Measurements from ENCODE around the gene LIMA1. TPM values are rescaled to one million over a fixed set of nuclear protein-coding genes. Genes with fewer than 3 reads are reported as not detected.

LIMA1 gene
- total RNA-seq, 2 donors from 2014 or later: 61.8 to 65.7 TPM

DNA sequence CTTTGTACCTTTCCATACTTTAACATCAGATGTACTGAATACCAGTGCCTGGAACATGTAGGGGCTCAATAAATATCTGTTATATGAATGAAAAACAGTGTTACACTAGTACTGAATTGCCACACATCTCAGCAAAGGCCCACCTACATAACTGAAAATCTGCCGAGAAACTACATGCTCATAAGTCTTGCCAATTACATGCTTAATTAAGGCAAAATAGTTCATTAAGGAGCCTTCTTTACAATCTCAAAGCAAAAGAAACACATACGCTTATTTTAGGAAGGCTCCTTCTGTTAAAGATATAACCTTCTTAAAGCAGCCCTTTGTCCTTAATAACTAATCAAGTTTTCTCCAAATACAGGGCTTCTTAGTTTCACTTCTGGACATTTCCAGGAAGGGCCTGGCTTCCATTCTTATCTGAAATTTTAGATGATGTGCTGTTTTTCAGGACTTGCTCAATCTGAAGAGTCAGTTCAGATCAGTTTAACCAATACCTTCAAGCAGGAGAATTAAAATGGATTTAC is 11.5 kb downstream of the LIMA1 start:
- Mint-ChIP-seq H3K4me3 (no peak overlapping the region), H3K9me3 (no peaks in the 10 kb centered on the region), H3K4me1 (no peaks in the 10 kb centered on the region), H3K27ac (no peak overlapping the region), H3K36me3 (ENCODE audit: low read depth) (no peaks in the 10 kb centered on the region), H3K27me3 (no peaks in the 10 kb centered on the region)
- ATAC-seq (replicated peaks): no peak

GRCh38 chr12:50268482-50268881 is 14.8 kb downstream of the LIMA1 start:
- Mint-ChIP-seq H3K9me3 (no peaks in the 10 kb centered on the region), H3K27ac (no peak overlapping the region), H3K27me3 (no peaks in the 10 kb centered on the region), H3K4me3 (no peak overlapping the region), H3K36me3 (ENCODE audit: low read depth) (no peaks in the 10 kb centered on the region), H3K4me1 (no peaks in the 10 kb centered on the region)
- no peak for ATAC-seq (replicated peaks)

DNA sequence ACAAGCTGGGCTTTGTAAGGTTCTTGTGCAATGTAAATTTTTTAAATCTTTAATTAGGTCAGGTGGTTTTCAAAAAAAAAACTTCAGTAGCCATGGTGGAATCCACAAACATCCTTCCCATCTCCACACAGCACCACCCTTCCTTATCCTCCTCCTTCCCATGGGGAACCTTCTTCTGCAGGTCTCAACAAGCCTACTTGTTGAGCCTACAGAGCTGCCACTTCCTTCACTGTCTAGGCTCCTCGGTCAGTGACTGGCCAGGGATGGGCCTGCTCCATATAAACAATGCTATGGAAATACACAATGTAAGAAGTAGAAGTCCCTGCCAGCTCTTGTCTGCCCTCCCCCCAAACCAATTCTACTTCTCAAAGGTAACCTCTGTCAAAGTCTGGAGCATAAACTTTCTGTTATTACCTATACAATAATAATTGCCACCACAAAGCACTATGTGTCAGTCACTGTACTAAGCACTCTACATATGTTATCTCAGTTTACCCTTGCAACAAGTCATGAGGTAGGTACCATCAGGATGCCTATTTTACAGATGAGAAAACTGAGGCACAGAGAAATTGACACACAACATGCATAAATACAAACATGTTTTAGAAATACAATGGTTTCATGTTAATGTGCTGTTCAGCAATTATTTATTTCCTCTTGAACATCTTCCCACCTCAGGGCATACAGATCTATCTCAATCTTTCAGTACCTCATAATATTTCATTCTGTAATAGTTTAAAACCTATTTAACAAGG is 17.4 kb downstream of the LIMA1 start:
- no peak for ATAC-seq (replicated peaks)
- Mint-ChIP-seq H3K36me3 (ENCODE audit: low read depth) (no peaks in the 10 kb centered on the region), H3K9me3 (no peaks in the 10 kb centered on the region), H3K4me1 (no peaks in the 10 kb centered on the region), H3K27ac (no peak overlapping the region), H3K4me3 (no peak overlapping the region), H3K27me3 (no peaks in the 10 kb centered on the region)

DNA sequence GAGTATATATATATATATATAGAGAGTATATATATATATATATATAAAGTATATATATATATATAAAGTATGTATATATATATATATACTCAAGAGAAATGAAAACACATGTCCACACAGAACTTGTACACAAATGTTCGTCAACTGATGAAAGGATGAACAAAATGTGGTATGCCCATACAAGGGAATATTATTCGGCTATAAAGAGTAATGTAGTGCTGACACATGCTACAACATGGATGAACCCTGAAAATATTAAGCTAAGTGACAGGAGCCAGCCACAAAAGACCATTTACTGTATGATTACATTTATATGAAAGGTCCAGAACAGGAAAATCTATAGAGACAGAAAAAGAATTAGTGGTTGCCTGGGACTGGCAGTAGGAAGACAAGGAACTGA is 19.5 kb downstream of the LIMA1 start:
- H3K36me3 Mint-ChIP-seq (ENCODE audit: low read depth): no peaks in the 10 kb centered on the region
- no peaks in the 10 kb centered on the region for H3K4me1 Mint-ChIP-seq
- H3K27ac Mint-ChIP-seq: no peak overlapping the region
- H3K27me3 Mint-ChIP-seq: no peaks in the 10 kb centered on the region
- ATAC-seq (replicated peaks): no peak
- H3K9me3 Mint-ChIP-seq: no peaks in the 10 kb centered on the region
- H3K4me3 Mint-ChIP-seq: no peak overlapping the region

- Mint-ChIP-seq H3K36me3 (ENCODE audit: low read depth) (no peaks in the 10 kb centered on the region), H3K27me3 (no peaks in the 10 kb centered on the region), H3K9me3 (no peaks in the 10 kb centered on the region), H3K27ac (no peak overlapping the region), H3K4me1 (no peaks in the 10 kb centered on the region), H3K4me3 (no peak overlapping the region)
- no peak for ATAC-seq (replicated peaks)
Measured at GRCh38 chr12:50261654-50262053, 21.7 kb downstream of the LIMA1 start.

- no peak for ATAC-seq (replicated peaks)
- H3K4me3 Mint-ChIP-seq: no peak overlapping the region
- H3K27me3 Mint-ChIP-seq: no peaks in the 10 kb centered on the region
- peaks cover 6% of the 10 kb centered on the region for H3K4me1 Mint-ChIP-seq
- no peaks in the 10 kb centered on the region for H3K36me3 Mint-ChIP-seq (ENCODE audit: low read depth)
- H3K9me3 Mint-ChIP-seq: no peaks in the 10 kb centered on the region
- H3K27ac Mint-ChIP-seq: no peak overlapping the region
Measured at GRCh38 chr12:50258167-50258551, 25.2 kb downstream of the LIMA1 start.

GRCh38 chr12:50257236-50258166 is 25.8 kb downstream of the LIMA1 start:
- H3K27me3 Mint-ChIP-seq: no peaks in the 10 kb centered on the region
- no peak overlapping the region for H3K27ac Mint-ChIP-seq
- H3K4me1 Mint-ChIP-seq: peaks cover 12% of the 10 kb centered on the region
- no peak for ATAC-seq (replicated peaks)
- H3K9me3 Mint-ChIP-seq: no peaks in the 10 kb centered on the region
- H3K4me3 Mint-ChIP-seq: no peak overlapping the region
- H3K36me3 Mint-ChIP-seq (ENCODE audit: low read depth): no peaks in the 10 kb centered on the region

DNA sequence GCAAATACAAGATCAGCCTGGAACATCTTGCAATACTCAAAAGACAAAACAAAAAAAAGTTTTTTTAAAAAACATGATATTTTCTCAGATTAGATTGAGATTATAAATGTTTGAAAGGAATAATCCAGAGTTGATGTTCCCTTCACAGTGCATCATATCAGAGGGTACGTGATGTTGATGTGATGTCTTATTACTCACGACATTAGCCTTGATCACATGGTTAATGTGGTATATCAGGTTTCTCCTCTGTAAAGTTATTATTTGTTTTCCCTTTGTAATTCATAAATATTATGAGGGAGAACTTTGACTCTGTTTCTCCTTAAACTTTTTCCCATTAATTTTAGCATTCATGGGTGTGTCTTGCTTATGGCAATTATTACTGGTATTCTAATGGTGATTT is 26.6 kb downstream of the LIMA1 start:
- no peak for ATAC-seq (replicated peaks)
- Mint-ChIP-seq H3K27ac (no peak overlapping the region), H3K4me3 (no peak overlapping the region), H3K9me3 (no peaks in the 10 kb centered on the region), H3K27me3 (no peaks in the 10 kb centered on the region), H3K36me3 (ENCODE audit: low read depth) (no peaks in the 10 kb centered on the region), H3K4me1 (peaks cover 16% of the 10 kb centered on the region)

DNA sequence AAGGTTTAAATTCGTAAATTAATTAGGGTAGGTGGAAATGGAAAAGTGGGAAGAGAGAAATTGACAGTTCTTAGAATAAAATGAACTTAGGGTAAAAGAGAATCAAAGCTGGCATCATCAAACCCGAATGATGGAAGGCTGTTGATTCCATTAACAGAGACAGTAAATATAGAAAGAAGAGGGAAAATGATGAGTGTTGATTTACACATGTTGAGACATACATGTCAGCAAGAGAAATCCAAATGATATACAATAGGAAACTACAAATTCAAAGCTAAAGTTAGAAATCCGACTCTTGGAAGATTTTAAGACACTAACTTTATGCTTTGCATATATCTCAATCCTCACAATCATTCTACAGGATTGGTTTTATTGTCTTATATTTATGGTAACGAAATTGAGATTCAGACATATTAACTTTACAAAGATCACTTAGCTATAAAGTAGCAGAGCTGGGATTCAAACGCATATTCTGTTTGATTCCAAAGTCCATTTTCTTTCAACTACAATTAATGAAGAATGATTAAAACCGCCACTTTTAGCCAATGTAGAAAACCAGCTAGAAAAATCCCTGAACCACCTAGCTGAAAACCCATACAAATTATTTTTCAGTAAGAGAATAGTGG is 30.2 kb downstream of the LIMA1 start:
- no peak for ATAC-seq (replicated peaks)
- H3K36me3 Mint-ChIP-seq (ENCODE audit: low read depth): peaks cover 6% of the 10 kb centered on the region
- peaks cover 24% of the 10 kb centered on the region for H3K4me1 Mint-ChIP-seq
- peak overlapping the region; percentile 10 for H3K4me3 Mint-ChIP-seq
- H3K27me3 Mint-ChIP-seq: no peaks in the 10 kb centered on the region
- H3K9me3 Mint-ChIP-seq: no peaks in the 10 kb centered on the region
- H3K27ac Mint-ChIP-seq: peak overlapping the region; percentile 21

- peak; percentile 66 for ATAC-seq (replicated peaks)
- Mint-ChIP-seq H3K27ac (peak overlapping the region; percentile 63), H3K36me3 (ENCODE audit: low read depth) (peaks cover 6% of the 10 kb centered on the region), H3K9me3 (no peaks in the 10 kb centered on the region), H3K4me3 (peak overlapping the region; percentile 51), H3K27me3 (no peaks in the 10 kb centered on the region), H3K4me1 (peaks cover 26% of the 10 kb centered on the region)
Measured at GRCh38 chr12:50251619-50252252, 31.6 kb downstream of the LIMA1 start.

DNA sequence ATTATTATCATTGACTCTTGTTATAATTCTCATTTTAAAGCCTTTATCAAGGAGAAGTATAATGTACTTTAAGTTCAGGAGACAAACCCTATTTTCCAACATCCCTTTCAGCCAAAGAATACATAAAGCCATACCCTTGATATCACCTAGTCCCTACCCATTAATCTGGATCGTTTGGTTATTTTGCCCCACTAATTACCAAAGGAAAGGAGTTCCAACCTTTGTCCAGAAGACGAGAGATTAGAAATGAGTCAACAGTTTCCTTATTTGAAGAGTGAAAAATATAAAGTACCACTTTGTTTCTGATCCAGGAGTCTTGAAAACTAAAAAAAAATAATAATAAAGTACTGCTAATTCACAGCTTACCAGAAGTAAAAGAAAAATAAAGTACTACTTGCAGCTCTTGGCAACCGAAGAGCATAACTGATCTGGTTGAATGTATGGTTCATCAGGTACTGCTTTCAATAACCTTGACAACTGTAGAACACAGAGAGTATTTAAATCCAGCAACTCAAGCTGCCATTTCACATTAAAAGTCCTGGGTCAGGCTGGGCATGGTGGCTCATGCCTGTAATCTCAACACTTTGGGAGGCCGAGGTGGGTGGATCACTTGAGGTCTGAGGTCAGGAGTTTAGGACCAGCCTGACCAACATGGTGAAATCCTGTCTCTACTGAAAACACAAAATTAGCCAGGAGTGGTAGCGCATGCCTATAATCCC is 33.7 kb downstream of the LIMA1 start:
- H3K27ac Mint-ChIP-seq: no peak overlapping the region
- H3K9me3 Mint-ChIP-seq: no peaks in the 10 kb centered on the region
- peak; percentile 9 for ATAC-seq (replicated peaks)
- peaks cover 30% of the 10 kb centered on the region for H3K4me1 Mint-ChIP-seq
- H3K4me3 Mint-ChIP-seq: no peak overlapping the region
- no peaks in the 10 kb centered on the region for H3K27me3 Mint-ChIP-seq
- H3K36me3 Mint-ChIP-seq (ENCODE audit: low read depth): peaks cover 6% of the 10 kb centered on the region

- Mint-ChIP-seq H3K27me3 (no peaks in the 10 kb centered on the region), H3K4me1 (peaks cover 26% of the 10 kb centered on the region), H3K27ac (peak overlapping the region; percentile 29), H3K36me3 (ENCODE audit: low read depth) (peaks cover 6% of the 10 kb centered on the region), H3K4me3 (peak overlapping the region; percentile 52), H3K9me3 (no peaks in the 10 kb centered on the region)
- ATAC-seq (replicated peaks): no peak
Measured at GRCh38 chr12:50248883-50249282, 34.4 kb downstream of the LIMA1 start.

GRCh38 chr12:50248411-50248810 is 34.9 kb downstream of the LIMA1 start:
- Mint-ChIP-seq H3K9me3 (no peaks in the 10 kb centered on the region), H3K36me3 (ENCODE audit: low read depth) (peaks cover 6% of the 10 kb centered on the region), H3K27me3 (no peaks in the 10 kb centered on the region), H3K27ac (peak overlapping the region; percentile 29), H3K4me3 (peak overlapping the region; percentile 52), H3K4me1 (peaks cover 24% of the 10 kb centered on the region)
- ATAC-seq (replicated peaks): no peak

Data from activated T-helper 17 cell treated with anti-CD3 and anti-CD28 coated beads, Interleukin-2, amount 50 U/mL, for 72 hours (primary cell).